Measurements from ENCODE around the gene FOSL2. TPM values are rescaled to one million over a fixed set of nuclear protein-coding genes. Genes with fewer than 3 reads are reported as not detected.

Gene FOSL2
- total RNA-seq, 2 experiments from 2014 or later, result 0.35 to 1.0 TPM

- Histone ChIP-seq H2AFZ (ENCODE audit: low read length) (no peak overlapping the region), H3K9me2 (ENCODE audit: insufficient read depth, low read length) (no peaks in the 10 kb centered on the region), H3K4me3 (ENCODE audit: low read depth, low read length, poor library complexity, severe bottlenecking) (no peak overlapping the region), H3K4me1 (ENCODE audit: insufficient read depth, low read length, poor library complexity, severe bottlenecking) (no peaks in the 10 kb centered on the region), H3K79me2 (ENCODE audit: insufficient read depth, low read depth, low read length) (no peaks in the 10 kb centered on the region), H3K9me3 (ENCODE audit: low read length) (no peaks in the 10 kb centered on the region), H3K36me3 (ENCODE audit: insufficient read depth, low read length) (no peaks in the 10 kb centered on the region), H4K20me1 (ENCODE audit: insufficient read depth, low read length) (no peaks in the 10 kb centered on the region), H3K4me2 (ENCODE audit: low read length) (no peak overlapping the region), H3K27ac (ENCODE audit: low read depth, low read length, poor library complexity, severe bottlenecking) (no peak overlapping the region)
- BruUV-seq (replicated peaks), result no TSS peak
- CTCF ChIA-PET (ENCODE audit: unreplicated experiment), result no interaction called here
- intact Hi-C loops (cut with micrococcal nuclease; ENCODE audit: unreplicated experiment), result no loop called here
- no peak for DNase-seq (ENCODE audit: low spot score)
- POLR2A ChIA-PET, result interaction anchor here (0.7 to 1.6 kb wide), 2 partner anchors 11 to 13 kb away, joined by 4 to 5 read pairs; no protein-coding TSS in a partner anchor
- no peak for TF ChIP-seq EZH2phosphoT487 (IDR thresholded peaks at IDR 0.05; ENCODE audit: borderline replicate concordance, low read depth, low read length)
Observed at GRCh38 chr2:28413899-28414295, 21.2 kb downstream of the FOSL2 start.

- H3K9me3 ChIP-seq (ENCODE audit: low read length), result no peaks in the 10 kb centered on the region
- no peak overlapping the region for H3K4me3 ChIP-seq (ENCODE audit: low read depth, low read length, poor library complexity, severe bottlenecking)
- H2AFZ ChIP-seq (ENCODE audit: low read length), result no peak overlapping the region
- TF ChIP-seq EZH2phosphoT487 (IDR thresholded peaks at IDR 0.05; ENCODE audit: borderline replicate concordance, low read depth, low read length), result no peak
- TF ChIP-seq CTCF (conservative IDR thresholded peaks at IDR 0.05; ENCODE audit: low read length), result no peak
- BruUV-seq (replicated peaks), result no TSS peak
- H3K79me2 ChIP-seq (ENCODE audit: insufficient read depth, low read depth, low read length), result no peaks in the 10 kb centered on the region
- H3K4me2 ChIP-seq (ENCODE audit: low read length), result no peak overlapping the region
- H3K4me1 ChIP-seq (ENCODE audit: insufficient read depth, low read length, poor library complexity, severe bottlenecking), result no peaks in the 10 kb centered on the region
- no peak for DNase-seq (ENCODE audit: low spot score)
- H4K20me1 ChIP-seq (ENCODE audit: insufficient read depth, low read length), result no peaks in the 10 kb centered on the region
- POLR2A ChIA-PET, result interaction anchor here (0.7 to 1.6 kb wide), 2 partner anchors 11 to 13 kb away, joined by 4 to 5 read pairs; no protein-coding TSS in a partner anchor
- no peaks in the 10 kb centered on the region for H3K9me2 ChIP-seq (ENCODE audit: insufficient read depth, low read length)
- intact Hi-C loops (cut with micrococcal nuclease; ENCODE audit: unreplicated experiment), result no loop called here
- CTCF ChIA-PET (ENCODE audit: unreplicated experiment), result no interaction called here
- H3K27ac ChIP-seq (ENCODE audit: low read depth, low read length, poor library complexity, severe bottlenecking), result no peak overlapping the region
- H3K36me3 ChIP-seq (ENCODE audit: insufficient read depth, low read length), result no peaks in the 10 kb centered on the region
Observed at GRCh38 chr2:28414583-28414982, 21.9 kb downstream of the FOSL2 start.

- POLR2A ChIA-PET, result interaction anchor here (1.6 kb wide), 1 partner anchor 12 kb away, joined by 5 read pairs; no protein-coding TSS in a partner anchor
- Histone ChIP-seq H4K20me1 (ENCODE audit: insufficient read depth, low read length) (no peaks in the 10 kb centered on the region), H3K4me3 (ENCODE audit: low read depth, low read length, poor library complexity, severe bottlenecking) (no peak overlapping the region)
Observed at GRCh38 chr2:28415010-28415409, 22.4 kb downstream of the FOSL2 start.

More at GRCh38 chr2:28415010-28415409, 22.4 kb downstream of the FOSL2 start:
- Histone ChIP-seq H3K36me3 (ENCODE audit: insufficient read depth, low read length) (no peaks in the 10 kb centered on the region), H3K4me2 (ENCODE audit: low read length) (no peak overlapping the region), H3K9me2 (ENCODE audit: insufficient read depth, low read length) (no peaks in the 10 kb centered on the region), H3K79me2 (ENCODE audit: insufficient read depth, low read depth, low read length) (no peaks in the 10 kb centered on the region), H3K27ac (ENCODE audit: low read depth, low read length, poor library complexity, severe bottlenecking) (no peak overlapping the region), H2AFZ (ENCODE audit: low read length) (no peak overlapping the region), H3K4me1 (ENCODE audit: insufficient read depth, low read length, poor library complexity, severe bottlenecking) (no peaks in the 10 kb centered on the region), H3K9me3 (ENCODE audit: low read length) (no peaks in the 10 kb centered on the region)
- DNase-seq (ENCODE audit: low spot score), result no peak
- CTCF ChIA-PET (ENCODE audit: unreplicated experiment), result no interaction called here
- TF ChIP-seq EZH2phosphoT487 (IDR thresholded peaks at IDR 0.05; ENCODE audit: borderline replicate concordance, low read depth, low read length) (no peak), CTCF (conservative IDR thresholded peaks at IDR 0.05; ENCODE audit: low read length) (no peak)
- BruUV-seq (replicated peaks), result no TSS peak
- intact Hi-C loops (cut with micrococcal nuclease; ENCODE audit: unreplicated experiment), result no loop called here
